AG09309 (cell line): ENCODE measurements around the gene PRSS38.

Experiments used
- DNase-seq: peaks from one replicate; pipeline ENCODE4 v3.0.0-alpha.2; 2010; ENCODE audit warnings: low read depth
- H3K4me3 ChIP-seq: 2 replicates; pipeline ENCODE4 v1.5.1; 2011; ENCODE audit warnings: mild to moderate bottlenecking, low read depth, low read length, moderate library complexity; ENCODE audit not compliant: control insufficient read depth
- TF ChIP-seq, protein P1 (sequence below): IDR thresholded peaks from 2 replicates; pipeline ENCODE4 v1.5.1; 2011; ENCODE audit warnings: mild to moderate bottlenecking, low read depth, low read length, inconsistent platforms; ENCODE audit not compliant: insufficient read depth, control insufficient read depth; ENCODE audit errors: missing control alignments

Gene PRSS38

DNA sequence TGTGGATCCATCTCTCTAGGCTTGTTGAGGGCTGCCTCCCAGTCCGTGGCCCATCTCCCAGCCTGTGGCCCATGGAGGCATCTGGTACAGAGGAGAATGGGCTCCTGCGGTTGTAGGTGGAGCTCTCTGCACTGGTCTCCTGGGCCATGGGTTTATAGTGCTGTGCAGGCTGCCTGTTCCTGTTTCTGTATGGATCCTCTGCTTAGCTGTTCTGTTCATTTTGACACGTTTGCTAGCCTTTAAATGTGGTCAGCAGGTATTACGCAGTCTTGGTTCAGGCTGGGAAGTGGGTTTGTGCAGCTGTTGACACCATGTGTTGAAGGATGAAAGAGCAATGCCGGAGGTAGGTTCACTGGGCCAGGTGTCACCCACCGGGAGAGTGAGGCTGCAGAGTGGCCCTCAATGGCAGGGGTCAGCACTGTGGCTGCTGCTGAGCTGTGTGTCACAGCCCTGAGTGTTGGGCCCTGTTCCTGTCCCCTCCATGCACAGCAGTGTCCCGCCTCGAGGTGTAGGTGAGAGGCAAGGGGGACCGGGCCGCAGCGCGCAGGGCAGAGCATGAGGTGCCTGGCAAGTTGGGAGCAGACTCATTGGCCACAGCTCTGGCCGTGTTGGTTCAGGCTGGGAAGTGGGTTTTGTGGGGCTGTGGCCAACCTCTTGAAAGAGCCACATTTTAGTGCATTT is 41.3 kb upstream of the PRSS38 start:
- H3K4me3 ChIP-seq: no peak overlapping the region
- no peak for DNase-seq
- TF ChIP-seq, protein P1, sequence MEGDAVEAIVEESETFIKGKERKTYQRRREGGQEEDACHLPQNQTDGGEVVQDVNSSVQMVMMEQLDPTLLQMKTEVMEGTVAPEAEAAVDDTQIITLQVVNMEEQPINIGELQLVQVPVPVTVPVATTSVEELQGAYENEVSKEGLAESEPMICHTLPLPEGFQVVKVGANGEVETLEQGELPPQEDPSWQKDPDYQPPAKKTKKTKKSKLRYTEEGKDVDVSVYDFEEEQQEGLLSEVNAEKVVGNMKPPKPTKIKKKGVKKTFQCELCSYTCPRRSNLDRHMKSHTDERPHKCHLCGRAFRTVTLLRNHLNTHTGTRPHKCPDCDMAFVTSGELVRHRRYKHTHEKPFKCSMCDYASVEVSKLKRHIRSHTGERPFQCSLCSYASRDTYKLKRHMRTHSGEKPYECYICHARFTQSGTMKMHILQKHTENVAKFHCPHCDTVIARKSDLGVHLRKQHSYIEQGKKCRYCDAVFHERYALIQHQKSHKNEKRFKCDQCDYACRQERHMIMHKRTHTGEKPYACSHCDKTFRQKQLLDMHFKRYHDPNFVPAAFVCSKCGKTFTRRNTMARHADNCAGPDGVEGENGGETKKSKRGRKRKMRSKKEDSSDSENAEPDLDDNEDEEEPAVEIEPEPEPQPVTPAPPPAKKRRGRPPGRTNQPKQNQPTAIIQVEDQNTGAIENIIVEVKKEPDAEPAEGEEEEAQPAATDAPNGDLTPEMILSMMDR: no peak

DNA sequence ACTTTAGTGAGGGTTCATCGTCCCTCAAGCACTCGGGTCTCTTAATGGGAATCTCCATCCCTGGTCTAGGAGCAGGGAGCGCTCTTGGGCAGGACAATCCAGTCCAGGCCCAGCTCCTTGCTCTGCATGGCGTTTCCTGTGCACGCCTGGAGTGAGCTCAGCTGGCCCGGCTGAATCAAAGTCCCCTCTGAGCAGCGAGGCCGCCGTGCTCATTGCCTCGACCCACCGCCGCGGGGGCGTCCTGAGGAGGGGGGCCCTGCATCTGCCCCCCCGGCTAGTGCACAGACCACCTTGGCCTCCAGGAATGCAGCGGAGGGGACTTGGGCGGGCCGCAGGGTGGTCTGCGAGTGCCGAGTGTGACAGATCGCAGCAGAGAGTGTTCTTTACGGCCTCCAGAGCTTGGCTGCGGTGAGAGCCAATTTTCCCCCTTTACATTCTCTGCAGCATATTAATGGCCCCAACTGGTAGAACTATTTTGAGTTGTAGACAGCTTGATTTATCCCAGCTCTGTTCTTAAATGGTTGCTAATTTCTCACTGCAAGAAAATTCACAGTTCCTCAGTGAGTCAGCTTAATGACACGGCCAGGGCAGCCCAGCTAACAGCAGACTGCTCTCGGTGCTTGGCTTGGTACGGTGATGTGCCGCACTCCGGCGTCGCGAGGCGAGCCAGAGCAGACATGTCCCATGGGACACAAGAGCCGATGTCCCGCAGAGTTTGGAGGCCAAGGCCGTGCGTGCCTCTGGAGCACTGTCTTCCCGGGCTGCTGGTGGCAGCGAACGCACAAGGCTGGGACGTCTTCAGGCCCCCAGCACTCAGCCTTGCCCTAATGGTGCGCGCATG is 40.4 kb upstream of the PRSS38 start:
- no peak for DNase-seq
- TF ChIP-seq, protein P1: no peak
- H3K4me3 ChIP-seq: no peak overlapping the region

DNA sequence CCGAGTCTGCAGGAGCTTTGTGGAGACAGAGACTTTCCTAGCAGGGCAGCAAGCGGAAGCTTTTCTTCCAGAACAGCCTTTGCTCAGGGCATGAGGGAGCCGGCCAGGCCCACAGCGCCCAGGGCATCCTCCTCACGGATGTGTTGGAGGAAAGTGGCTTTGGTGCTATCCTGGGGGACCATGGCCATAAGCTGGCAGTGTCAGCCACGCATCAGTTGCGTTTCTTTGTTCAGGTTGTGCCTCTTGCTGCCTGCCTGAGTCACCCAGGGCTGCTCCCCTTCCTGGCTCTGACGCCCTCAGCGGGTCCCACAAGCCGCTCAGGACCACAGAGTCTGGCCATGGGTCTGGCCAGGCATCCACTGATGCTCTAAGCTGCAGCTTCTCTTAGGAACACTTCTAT is 39.6 kb upstream of the PRSS38 start:
- H3K4me3 ChIP-seq: no peak overlapping the region
- TF ChIP-seq, protein P1: no peak

DNA sequence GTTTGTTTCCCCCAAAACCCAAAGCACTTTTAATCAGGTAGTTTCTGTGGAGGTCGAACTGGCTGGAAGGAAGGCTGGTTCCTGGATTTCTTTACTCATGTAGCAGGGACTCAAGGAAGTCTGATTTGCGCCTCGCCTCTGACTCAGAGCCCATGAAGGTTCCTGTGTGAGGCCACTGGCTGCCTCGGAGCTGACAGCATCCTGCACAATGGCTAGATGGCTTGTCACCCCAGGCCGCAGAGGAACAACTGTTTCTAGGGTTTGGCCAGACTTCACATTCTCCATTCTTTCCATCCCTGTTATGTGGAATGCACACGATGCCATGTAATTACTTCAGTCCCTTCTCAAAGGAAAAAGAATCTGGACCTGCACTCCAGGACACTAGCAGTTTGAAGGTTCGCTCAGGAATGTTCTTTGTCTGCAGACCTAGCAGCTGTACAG is 39.1 kb upstream of the PRSS38 start:
- no peak for DNase-seq
- H3K4me3 ChIP-seq: no peak overlapping the region
- TF ChIP-seq, protein P1: no peak

More for the DNA sequence above, 39.6 kb upstream of the PRSS38 start:
- no peak for DNase-seq

DNA sequence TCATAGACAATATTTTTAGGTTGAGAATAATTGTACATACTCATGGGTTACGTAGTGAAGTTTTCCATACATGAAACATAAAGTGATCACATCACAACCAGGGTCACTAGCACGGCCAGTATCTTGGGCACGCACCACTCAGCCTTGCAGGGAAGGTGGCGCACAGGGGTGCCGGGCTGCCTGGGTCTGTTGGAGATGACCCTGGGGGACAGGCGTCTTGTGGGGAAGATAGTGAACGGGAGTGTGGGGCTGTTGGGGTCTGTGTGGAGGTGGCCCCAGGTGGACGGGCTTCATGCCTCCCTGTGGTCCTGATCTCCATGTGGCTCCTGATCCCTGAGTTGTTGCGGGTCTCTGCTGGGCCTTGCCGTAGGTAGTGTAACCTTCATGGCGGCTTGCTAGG is 38.3 kb upstream of the PRSS38 start:
- TF ChIP-seq, protein P1: no peak
- no peak for DNase-seq
- H3K4me3 ChIP-seq: no peak overlapping the region

DNA sequence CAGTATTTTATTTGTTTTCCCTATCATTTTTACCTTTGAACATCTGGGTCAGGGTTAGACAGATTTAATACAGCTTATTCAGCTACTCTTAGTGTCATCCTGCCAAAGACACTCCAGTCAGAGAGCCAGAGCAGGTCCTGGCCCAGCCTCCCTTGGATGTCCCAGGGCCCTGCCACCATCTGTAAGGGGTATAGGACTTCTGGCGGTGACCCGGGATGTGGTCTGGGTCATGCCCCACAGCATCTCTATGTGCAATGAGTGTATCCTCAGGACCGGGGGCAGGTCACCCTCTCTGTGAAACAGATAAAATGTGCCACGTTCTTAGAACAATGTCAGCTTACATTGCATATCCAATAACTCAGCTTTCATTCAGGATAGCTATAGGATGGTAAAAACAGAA is 37.8 kb upstream of the PRSS38 start:
- TF ChIP-seq, protein P1: no peak
- H3K4me3 ChIP-seq: no peak overlapping the region
- DNase-seq: no peak
